Heart left ventricle (tissue), 13 donors: ENCODE results near the gene GCM1.

ENCODE experiments used
- POLR2A ChIP-seq, 2 donors: fragments of 450-650 bp; IDR thresholded peaks; one replicate each; pipeline ENCODE4 v1.6.1; 2017; ENCODE audit warnings: antibody characterized with exemption in 2 of 2, mild to moderate bottlenecking in 2 of 2, moderate library complexity in 2 of 2
- TF ChIP-seq, protein P1 (sequence below), 12 donors: fragments of 200-600 bp; sonication (generic) in 4 of 12; IDR thresholded peaks; one replicate each; pipeline versions ENCODE4 v1.5.0 to v1.8.0; 2018 to 2022; ENCODE audit warnings: antibody characterized with exemption in 12 of 12, mild to moderate bottlenecking in 5 of 12
- donor health status: ischemic (EF 13 %, LVEDD 7.1; RV severe dilation, severe dysfunction).
- donor health status: DM: no; HTN: yes; CAD: no.
- donor health status: DM: no; HTN: no; CAD: no.
- donor health status: ischemic (EF 25% LVEDD 6.9; RV normal size, moderate dysfunction).
- donor health status: ischemic (EF 25% LVEDD 5.7; RV mildly dilated, moderate dysfunction).
- donor health status: ischemic (EF 35%, LVEDD 5.7; RV mildly dilated, moderate dysfunction).
- donor health status: nonischemic (EF 11% LVEDD 7.7; RV severe dilation, severe dysfunction).
- donor health status: DM: yes; HTN: yes; CAD: no.
- donor health status: PGD.
- donor health status: ischemic (EF 29% LVEDD 5.4; RV normal size, mild dysfunction).
- donor health status: nonischemic (EF 23%, LVEDD 6.1; RV moderate dilation, normal function).

DNA sequence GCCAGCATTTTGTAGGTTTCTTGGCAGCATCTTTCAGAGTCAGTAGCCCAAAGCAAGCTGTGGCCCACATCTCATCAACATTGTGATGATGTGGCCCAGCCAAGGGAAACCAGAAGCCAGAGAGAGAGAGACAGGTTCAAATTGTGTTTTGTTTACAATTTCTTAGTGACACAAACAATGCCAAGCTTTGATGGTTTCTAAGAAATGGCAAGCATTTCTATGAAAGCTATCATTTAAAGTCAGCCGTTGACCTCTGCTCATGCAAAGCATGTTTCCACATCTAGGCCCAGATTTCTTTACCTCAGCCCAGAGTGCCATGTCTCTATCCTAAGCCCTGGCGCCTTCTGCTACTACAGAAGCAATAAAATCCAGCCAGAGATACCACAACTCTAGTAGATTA, 32.9 kb downstream of the GCM1 start:
- TF ChIP-seq, protein P1, sequence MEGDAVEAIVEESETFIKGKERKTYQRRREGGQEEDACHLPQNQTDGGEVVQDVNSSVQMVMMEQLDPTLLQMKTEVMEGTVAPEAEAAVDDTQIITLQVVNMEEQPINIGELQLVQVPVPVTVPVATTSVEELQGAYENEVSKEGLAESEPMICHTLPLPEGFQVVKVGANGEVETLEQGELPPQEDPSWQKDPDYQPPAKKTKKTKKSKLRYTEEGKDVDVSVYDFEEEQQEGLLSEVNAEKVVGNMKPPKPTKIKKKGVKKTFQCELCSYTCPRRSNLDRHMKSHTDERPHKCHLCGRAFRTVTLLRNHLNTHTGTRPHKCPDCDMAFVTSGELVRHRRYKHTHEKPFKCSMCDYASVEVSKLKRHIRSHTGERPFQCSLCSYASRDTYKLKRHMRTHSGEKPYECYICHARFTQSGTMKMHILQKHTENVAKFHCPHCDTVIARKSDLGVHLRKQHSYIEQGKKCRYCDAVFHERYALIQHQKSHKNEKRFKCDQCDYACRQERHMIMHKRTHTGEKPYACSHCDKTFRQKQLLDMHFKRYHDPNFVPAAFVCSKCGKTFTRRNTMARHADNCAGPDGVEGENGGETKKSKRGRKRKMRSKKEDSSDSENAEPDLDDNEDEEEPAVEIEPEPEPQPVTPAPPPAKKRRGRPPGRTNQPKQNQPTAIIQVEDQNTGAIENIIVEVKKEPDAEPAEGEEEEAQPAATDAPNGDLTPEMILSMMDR (IDR thresholded peaks at IDR 0.05): no peak
- TF ChIP-seq POLR2A (IDR thresholded peaks at IDR 0.05): no peak
